ENCODE results near the gene ABCC1. TPM values are rescaled to one million over a fixed set of nuclear protein-coding genes. Genes with fewer than 3 reads are reported as not detected.
A peak's percentile ranks its signal among the peaks of the same experiment; 100 is the strongest.
"Not testable (repeated sequence)": the region's sequence is repeated elsewhere in the genome, so short reads cannot be mapped to it uniquely, and the experiment has no call there.

ABCC1 gene
- total and polyA plus RNA-seq, 3 experiments from 2014 or later: 9.9 to 64.8 (median 64.6) TPM

- ChIA-PET POLR2A (no interaction called here), CTCF (no interaction called here)
- DNase-seq: no peak
- peaks cover 4% of the 10 kb centered on the region for H3K4me1 ChIP-seq (ENCODE audit: insufficient read depth, low read length)
- no peak overlapping the region for H3K27ac ChIP-seq (ENCODE audit: low read depth, low read length)
- H3K4me3 ChIP-seq (ENCODE audit: low read length): no peak overlapping the region
- Mint-ChIP-seq H3K27ac (peak overlapping the region in 6 of 8 donors; percentile 45 to 97 (median 81)), H3K27me3 (peaks cover 0 to 2% of the 10 kb centered on the region in 2 donors), H3K4me1 (peaks cover 9 to 16% (median 12%) of the 10 kb centered on the region in 3 donors), H3K36me3 (peaks cover 0 to 2% (median 0%) of the 10 kb centered on the region in 3 donors), H3K9me3 (no peaks in the 10 kb centered on the region), H3K4me3 (peak overlapping the region in 3 of 7 donors; percentile 15 to 41 (median 23))
- H3K9me3 ChIP-seq (ENCODE audit: low read length): no peaks in the 10 kb centered on the region
- H3K36me3 ChIP-seq (ENCODE audit: insufficient read depth, low read length): no peaks in the 10 kb centered on the region
- H3K27me3 ChIP-seq (ENCODE audit: insufficient read depth, low read length, poor library complexity, severe bottlenecking): no peaks in the 10 kb centered on the region
Observed at GRCh38 chr16:15913046-15913698, 36.2 kb upstream of the ABCC1 start.

GRCh38 chr16:15915555-15916081 lies 33.8 kb upstream of the ABCC1 start:
- Mint-ChIP-seq H3K9me3 (no peaks in the 10 kb centered on the region), H3K27me3 (peaks cover 0 to 2% of the 10 kb centered on the region in 2 donors), H3K36me3 (peaks cover 0 to 2% (median 0%) of the 10 kb centered on the region in 3 donors), H3K4me1 (peaks cover 9 to 16% (median 12%) of the 10 kb centered on the region in 3 donors), H3K4me3 (no peak overlapping the region), H3K27ac (no peak overlapping the region)
- Histone ChIP-seq H3K27me3 (ENCODE audit: insufficient read depth, low read length, poor library complexity, severe bottlenecking) (no peaks in the 10 kb centered on the region), H3K27ac (ENCODE audit: low read depth, low read length) (no peak overlapping the region), H3K4me1 (ENCODE audit: insufficient read depth, low read length) (peaks cover 4% of the 10 kb centered on the region), H3K9me3 (ENCODE audit: low read length) (no peaks in the 10 kb centered on the region), H3K4me3 (ENCODE audit: low read length) (no peak overlapping the region), H3K36me3 (ENCODE audit: insufficient read depth, low read length) (no peaks in the 10 kb centered on the region)
- no peak for DNase-seq
- ChIA-PET POLR2A (no interaction called here), CTCF (no interaction called here)

- H3K9me3 ChIP-seq (ENCODE audit: low read length): no peaks in the 10 kb centered on the region
- no peaks in the 10 kb centered on the region for H3K27me3 ChIP-seq (ENCODE audit: insufficient read depth, low read length, poor library complexity, severe bottlenecking)
- Mint-ChIP-seq H3K9me3 (no peaks in the 10 kb centered on the region), H3K4me3 (no peak overlapping the region), H3K27me3 (peaks cover 0 to 2% of the 10 kb centered on the region in 2 donors), H3K27ac (peak overlapping the region in 1 of 8 donors; percentile 48), H3K4me1 (peaks cover 8 to 12% (median 12%) of the 10 kb centered on the region in 3 donors), H3K36me3 (no peaks in the 10 kb centered on the region)
- ChIA-PET POLR2A (no interaction called here), CTCF (no interaction called here)
- H3K4me1 ChIP-seq (ENCODE audit: insufficient read depth, low read length): peaks cover 4% of the 10 kb centered on the region
- no peak overlapping the region for H3K4me3 ChIP-seq (ENCODE audit: low read length)
- no peak for DNase-seq
- no peak overlapping the region for H3K27ac ChIP-seq (ENCODE audit: low read depth, low read length)
- no peaks in the 10 kb centered on the region for H3K36me3 ChIP-seq (ENCODE audit: insufficient read depth, low read length)
Observed at GRCh38 chr16:15916323-15916722, 33.1 kb upstream of the ABCC1 start.

GRCh38 chr16:15918314-15918713 lies 31.1 kb upstream of the ABCC1 start:
- H3K27me3 ChIP-seq (ENCODE audit: insufficient read depth, low read length, poor library complexity, severe bottlenecking); DNase-seq; H3K36me3 Mint-ChIP-seq; H3K27ac Mint-ChIP-seq; H3K4me1 Mint-ChIP-seq; H3K27ac ChIP-seq (ENCODE audit: low read depth, low read length); POLR2A ChIA-PET; H3K36me3 ChIP-seq (ENCODE audit: insufficient read depth, low read length); CTCF ChIA-PET; H3K9me3 ChIP-seq (ENCODE audit: low read length); H3K27me3 Mint-ChIP-seq; H3K4me3 Mint-ChIP-seq; H3K4me3 ChIP-seq (ENCODE audit: low read length); H3K9me3 Mint-ChIP-seq; H3K4me1 ChIP-seq (ENCODE audit: insufficient read depth, low read length): not testable (repeated sequence)

- Mint-ChIP-seq H3K36me3 (no peaks in the 10 kb centered on the region), H3K9me3 (no peaks in the 10 kb centered on the region), H3K4me1 (no peaks in the 10 kb centered on the region), H3K27ac (no peak overlapping the region), H3K4me3 (no peak overlapping the region), H3K27me3 (peaks cover 0 to 2% of the 10 kb centered on the region in 2 donors)
- POLR2A ChIA-PET: no interaction called here
- H3K27me3 ChIP-seq (ENCODE audit: insufficient read depth, low read length, poor library complexity, severe bottlenecking): no peaks in the 10 kb centered on the region
- H3K27ac ChIP-seq (ENCODE audit: low read depth, low read length): no peak overlapping the region
- no peak for DNase-seq
- no peak overlapping the region for H3K4me3 ChIP-seq (ENCODE audit: low read length)
- no peaks in the 10 kb centered on the region for H3K36me3 ChIP-seq (ENCODE audit: insufficient read depth, low read length)
- H3K9me3 ChIP-seq (ENCODE audit: low read length): no peaks in the 10 kb centered on the region
- H3K4me1 ChIP-seq (ENCODE audit: insufficient read depth, low read length): no peaks in the 10 kb centered on the region
- CTCF ChIA-PET: no interaction called here
Observed at GRCh38 chr16:15919331-15919730, 30.1 kb upstream of the ABCC1 start.

GRCh38 chr16:15924996-15925395 lies 24.4 kb upstream of the ABCC1 start:
- Mint-ChIP-seq H3K9me3 (no peaks in the 10 kb centered on the region), H3K4me1 (no peaks in the 10 kb centered on the region), H3K27me3 (no peaks in the 10 kb centered on the region), H3K4me3 (no peak overlapping the region), H3K36me3 (no peaks in the 10 kb centered on the region), H3K27ac (no peak overlapping the region)
- H3K36me3 ChIP-seq (ENCODE audit: insufficient read depth, low read length): no peaks in the 10 kb centered on the region
- H3K27me3 ChIP-seq (ENCODE audit: insufficient read depth, low read length, poor library complexity, severe bottlenecking): no peaks in the 10 kb centered on the region
- H3K4me1 ChIP-seq (ENCODE audit: insufficient read depth, low read length): no peaks in the 10 kb centered on the region
- no peak for DNase-seq
- H3K9me3 ChIP-seq (ENCODE audit: low read length): no peaks in the 10 kb centered on the region
- ChIA-PET CTCF (no interaction called here), POLR2A (no interaction called here)
- no peak overlapping the region for H3K27ac ChIP-seq (ENCODE audit: low read depth, low read length)
- no peak overlapping the region for H3K4me3 ChIP-seq (ENCODE audit: low read length)

GRCh38 chr16:15925631-15926030 lies 23.8 kb upstream of the ABCC1 start:
- ChIA-PET CTCF (no interaction called here), POLR2A (no interaction called here)
- H3K9me3 Mint-ChIP-seq: no peaks in the 10 kb centered on the region
- no peaks in the 10 kb centered on the region for H3K4me1 Mint-ChIP-seq
- no peak overlapping the region for H3K27ac Mint-ChIP-seq
- Histone ChIP-seq H3K4me1 (ENCODE audit: insufficient read depth, low read length) (no peaks in the 10 kb centered on the region), H3K4me3 (ENCODE audit: low read length) (no peak overlapping the region), H3K9me3 (ENCODE audit: low read length) (no peaks in the 10 kb centered on the region), H3K36me3 (ENCODE audit: insufficient read depth, low read length) (no peaks in the 10 kb centered on the region), H3K27ac (ENCODE audit: low read depth, low read length) (no peak overlapping the region), H3K27me3 (ENCODE audit: insufficient read depth, low read length, poor library complexity, severe bottlenecking) (no peaks in the 10 kb centered on the region)
- no peaks in the 10 kb centered on the region for H3K27me3 Mint-ChIP-seq
- H3K36me3 Mint-ChIP-seq: no peaks in the 10 kb centered on the region
- no peak overlapping the region for H3K4me3 Mint-ChIP-seq
- DNase-seq: no peak

- H3K9me3 Mint-ChIP-seq: no peaks in the 10 kb centered on the region
- Histone ChIP-seq H3K27ac (ENCODE audit: low read depth, low read length) (no peak overlapping the region), H3K36me3 (ENCODE audit: insufficient read depth, low read length) (no peaks in the 10 kb centered on the region), H3K4me1 (ENCODE audit: insufficient read depth, low read length) (no peaks in the 10 kb centered on the region), H3K9me3 (ENCODE audit: low read length) (no peaks in the 10 kb centered on the region), H3K27me3 (ENCODE audit: insufficient read depth, low read length, poor library complexity, severe bottlenecking) (no peaks in the 10 kb centered on the region), H3K4me3 (ENCODE audit: low read length) (no peak overlapping the region)
- H3K4me1 Mint-ChIP-seq: no peaks in the 10 kb centered on the region
- ChIA-PET POLR2A (no interaction called here), CTCF (no interaction called here)
- H3K36me3 Mint-ChIP-seq: no peaks in the 10 kb centered on the region
- no peak overlapping the region for H3K4me3 Mint-ChIP-seq
- no peak overlapping the region for H3K27ac Mint-ChIP-seq
- H3K27me3 Mint-ChIP-seq: peaks cover 3 to 6% of the 10 kb centered on the region in 2 donors
- DNase-seq: no peak
Observed at GRCh38 chr16:15928261-15929104, 20.9 kb upstream of the ABCC1 start.

Measured in CD8-positive, alpha-beta memory T cell (primary cell).